ENCODE results near the gene LRRC14B.

LRRC14B gene

DNA sequence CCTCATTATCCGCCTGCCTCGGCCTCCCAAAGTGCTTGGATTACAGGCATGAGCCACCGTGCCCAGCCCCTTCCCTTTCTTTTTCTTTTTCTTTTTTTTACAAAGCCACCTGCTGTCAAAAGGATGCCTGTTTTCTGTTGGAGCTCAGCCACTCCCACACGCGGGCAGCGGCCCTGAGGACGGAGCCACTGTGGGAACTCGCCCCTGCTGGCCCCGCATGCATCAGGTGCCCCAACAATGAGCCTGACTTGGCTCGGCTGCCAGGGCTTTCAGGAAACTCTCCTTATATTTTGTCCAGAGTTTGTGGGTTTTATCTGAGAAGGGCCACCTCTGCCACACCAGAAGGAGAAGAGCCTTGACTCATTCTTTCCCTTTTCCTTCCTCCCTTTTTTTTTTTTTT is 37.1 kb upstream of the LRRC14B start:
- Histone ChIP-seq H3K27me3 (ENCODE audit: control insufficient read depth, insufficient read depth, low read length) (no peaks in the 10 kb centered on the region), H3K36me3 (ENCODE audit: control insufficient read depth, insufficient read depth, low read length) (no peaks in the 10 kb centered on the region), H3K9ac (ENCODE audit: low read length) (no peak overlapping the region), H3K4me1 (ENCODE audit: control insufficient read depth, insufficient read depth, low read length) (no peaks in the 10 kb centered on the region), H3K9me3 (ENCODE audit: control insufficient read depth, low read length) (no peaks in the 10 kb centered on the region), H3K4me3 (ENCODE audit: low read length) (no peak overlapping the region)

DNA sequence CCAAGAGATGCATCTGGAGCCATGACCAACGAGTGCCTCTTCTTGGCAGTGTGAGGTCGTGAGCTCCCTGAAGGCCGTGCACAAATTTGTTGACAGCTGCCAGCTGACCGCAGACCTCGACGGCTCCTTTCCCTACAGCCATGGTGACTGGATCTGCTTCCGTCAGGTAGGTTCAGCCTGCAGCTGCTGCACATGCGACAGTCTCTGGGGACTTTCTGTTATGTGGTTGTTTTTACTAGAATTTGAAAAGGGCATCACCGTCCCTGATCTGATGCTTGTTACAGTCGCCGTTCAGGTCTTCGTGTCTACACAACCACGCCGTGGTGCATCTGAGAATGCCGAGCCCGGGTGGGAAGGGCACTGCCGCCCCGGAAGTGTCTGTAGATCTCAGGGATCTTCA is 36.5 kb upstream of the LRRC14B start:
- no peaks in the 10 kb centered on the region for H3K4me1 ChIP-seq (ENCODE audit: control insufficient read depth, insufficient read depth, low read length)
- no peak overlapping the region for H3K9ac ChIP-seq (ENCODE audit: low read length)
- no peaks in the 10 kb centered on the region for H3K36me3 ChIP-seq (ENCODE audit: control insufficient read depth, insufficient read depth, low read length)
- H3K4me3 ChIP-seq (ENCODE audit: low read length), result no peak overlapping the region
- no peaks in the 10 kb centered on the region for H3K9me3 ChIP-seq (ENCODE audit: control insufficient read depth, low read length)
- H3K27me3 ChIP-seq (ENCODE audit: control insufficient read depth, insufficient read depth, low read length), result no peaks in the 10 kb centered on the region

DNA sequence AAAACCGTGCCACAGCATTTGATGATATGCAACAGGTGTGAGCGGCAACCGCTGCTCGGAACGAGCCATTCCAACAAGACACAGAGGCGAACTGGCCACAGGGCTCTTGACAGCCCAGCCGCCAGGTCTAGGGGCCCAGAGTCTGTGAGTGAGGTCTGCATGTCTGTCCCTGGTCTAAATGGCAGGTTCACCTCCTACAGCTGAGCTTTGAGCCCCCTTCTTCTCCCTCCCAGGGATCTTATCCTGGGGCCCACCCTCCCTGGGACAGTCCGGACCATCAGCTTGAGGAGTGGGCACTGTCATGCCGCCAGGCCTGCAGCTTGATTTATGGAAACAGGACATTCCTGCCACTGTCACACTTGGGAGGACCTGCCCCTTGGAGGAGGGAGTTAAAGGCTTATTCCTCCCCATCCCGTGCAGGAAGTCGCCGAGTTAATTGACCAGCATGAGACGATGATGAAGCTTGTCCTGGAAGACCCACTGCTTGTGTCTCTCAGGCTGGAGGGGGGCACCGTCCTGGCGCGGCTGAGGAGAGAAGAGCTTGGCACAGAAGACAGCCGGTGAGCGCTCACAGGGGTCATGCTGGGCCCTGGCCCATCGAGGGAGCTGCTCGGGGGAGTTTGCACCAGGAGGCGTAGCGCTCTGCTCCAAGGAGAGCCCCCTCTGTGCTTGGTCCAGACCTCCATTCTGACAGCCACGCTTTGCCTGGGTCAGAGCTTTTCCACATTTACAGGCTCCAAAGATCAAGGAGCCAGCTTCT is 35.5 kb upstream of the LRRC14B start:
- Histone ChIP-seq H3K9me3 (ENCODE audit: control insufficient read depth, low read length) (no peaks in the 10 kb centered on the region), H3K27me3 (ENCODE audit: control insufficient read depth, insufficient read depth, low read length) (no peaks in the 10 kb centered on the region), H3K4me3 (ENCODE audit: low read length) (no peak overlapping the region), H3K36me3 (ENCODE audit: control insufficient read depth, insufficient read depth, low read length) (no peaks in the 10 kb centered on the region), H3K9ac (ENCODE audit: low read length) (no peak overlapping the region), H3K4me1 (ENCODE audit: control insufficient read depth, insufficient read depth, low read length) (no peaks in the 10 kb centered on the region)

DNA sequence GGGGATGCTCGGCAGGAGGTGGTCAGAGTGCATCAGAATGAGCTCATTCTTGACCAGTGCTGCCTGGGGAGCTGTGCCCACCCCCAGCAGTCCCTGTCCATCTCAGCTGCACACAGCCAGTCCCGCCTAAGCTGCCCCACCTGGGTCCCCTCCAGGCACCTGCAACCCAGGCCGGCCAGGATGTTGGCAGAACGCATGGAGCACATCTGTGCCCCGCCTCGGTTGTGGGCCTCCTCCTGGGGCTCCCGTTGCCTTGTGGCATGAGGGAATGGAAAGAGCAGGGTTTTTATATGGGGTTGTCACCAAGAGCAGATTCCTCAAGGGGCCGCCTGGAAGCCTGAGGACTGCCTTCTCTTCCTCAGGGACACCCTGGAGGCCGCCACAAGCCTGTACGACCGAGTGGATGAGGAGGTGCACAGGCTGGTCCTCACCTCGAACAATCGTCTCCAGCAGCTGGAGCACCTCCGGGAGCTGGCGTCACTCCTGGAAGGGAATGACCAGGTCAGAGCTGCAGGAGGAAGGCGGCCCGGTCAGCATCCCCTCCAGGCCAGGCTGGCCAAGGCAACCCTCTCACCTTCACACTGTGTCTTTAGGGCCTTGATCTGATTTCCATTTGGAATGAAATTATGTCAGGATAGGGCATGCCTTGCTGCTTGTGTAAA is 34.8 kb upstream of the LRRC14B start:
- H3K9ac ChIP-seq (ENCODE audit: low read length), result no peak overlapping the region
- no peaks in the 10 kb centered on the region for H3K9me3 ChIP-seq (ENCODE audit: control insufficient read depth, low read length)
- H3K4me1 ChIP-seq (ENCODE audit: control insufficient read depth, insufficient read depth, low read length), result no peaks in the 10 kb centered on the region
- H3K36me3 ChIP-seq (ENCODE audit: control insufficient read depth, insufficient read depth, low read length), result no peaks in the 10 kb centered on the region
- no peak overlapping the region for H3K4me3 ChIP-seq (ENCODE audit: low read length)
- H3K27me3 ChIP-seq (ENCODE audit: control insufficient read depth, insufficient read depth, low read length), result no peaks in the 10 kb centered on the region

DNA sequence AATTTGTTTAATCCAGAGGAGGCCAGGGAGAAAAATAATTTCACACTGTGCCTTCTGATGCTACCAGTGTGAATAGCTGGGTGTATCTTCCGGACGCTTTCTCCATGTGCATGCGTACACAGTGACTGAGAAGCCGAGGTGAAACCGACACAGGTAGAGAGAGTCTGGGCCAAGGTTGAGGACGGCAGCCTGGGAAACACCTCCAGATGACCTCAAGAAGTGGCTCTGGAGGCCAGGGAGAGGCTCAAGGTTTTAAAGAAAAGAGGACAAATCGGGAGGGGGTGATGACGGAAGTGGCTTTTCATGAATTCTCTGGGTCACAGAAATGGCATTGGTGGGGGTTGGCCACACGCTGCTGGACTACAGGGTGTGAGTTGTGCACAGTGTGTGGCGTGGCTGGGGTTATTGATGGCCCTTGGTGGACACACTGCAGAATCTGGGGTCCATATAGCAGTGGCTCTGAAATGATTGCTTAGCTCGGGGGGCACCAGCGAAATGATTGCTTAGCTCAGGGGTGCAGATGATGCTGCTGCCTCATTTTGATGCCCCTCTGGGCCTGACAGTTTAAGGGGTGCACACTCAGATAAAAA is 34.1 kb upstream of the LRRC14B start:
- Histone ChIP-seq H3K36me3 (ENCODE audit: control insufficient read depth, insufficient read depth, low read length) (no peaks in the 10 kb centered on the region), H3K27me3 (ENCODE audit: control insufficient read depth, insufficient read depth, low read length) (no peaks in the 10 kb centered on the region), H3K9me3 (ENCODE audit: control insufficient read depth, low read length) (no peaks in the 10 kb centered on the region)

DNA sequence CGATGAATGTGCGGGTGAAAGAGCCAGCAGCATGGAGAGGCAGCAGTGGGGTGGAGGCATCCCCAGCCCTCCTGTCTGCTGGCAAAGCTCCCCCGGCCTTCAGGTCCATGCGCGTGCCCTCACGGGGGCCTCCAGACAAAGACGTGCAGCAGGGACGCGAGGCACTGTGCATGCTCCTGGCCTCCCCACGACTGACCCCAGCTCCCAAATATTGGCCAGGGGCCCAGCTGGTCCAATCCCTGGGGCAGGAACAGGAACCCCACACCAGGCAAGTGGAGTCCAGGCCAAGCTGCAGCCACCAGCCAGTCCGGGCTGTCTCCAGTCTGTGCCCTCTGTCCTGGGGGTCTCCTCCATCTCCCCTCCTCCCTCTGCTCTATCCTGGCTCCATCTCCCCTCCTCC is 33.5 kb upstream of the LRRC14B start:
- Histone ChIP-seq H3K4me1 (ENCODE audit: control insufficient read depth, insufficient read depth, low read length) (no peaks in the 10 kb centered on the region), H3K36me3 (ENCODE audit: control insufficient read depth, insufficient read depth, low read length) (no peaks in the 10 kb centered on the region), H3K9me3 (ENCODE audit: control insufficient read depth, low read length) (no peaks in the 10 kb centered on the region), H3K4me3 (ENCODE audit: low read length) (no peak overlapping the region), H3K27me3 (ENCODE audit: control insufficient read depth, insufficient read depth, low read length) (no peaks in the 10 kb centered on the region), H3K9ac (ENCODE audit: low read length) (no peak overlapping the region)

More for the DNA sequence above, 34.1 kb upstream of the LRRC14B start:
- H3K4me3 ChIP-seq (ENCODE audit: low read length), result no peak overlapping the region
- no peak overlapping the region for H3K9ac ChIP-seq (ENCODE audit: low read length)
- H3K4me1 ChIP-seq (ENCODE audit: control insufficient read depth, insufficient read depth, low read length), result no peaks in the 10 kb centered on the region

DNA sequence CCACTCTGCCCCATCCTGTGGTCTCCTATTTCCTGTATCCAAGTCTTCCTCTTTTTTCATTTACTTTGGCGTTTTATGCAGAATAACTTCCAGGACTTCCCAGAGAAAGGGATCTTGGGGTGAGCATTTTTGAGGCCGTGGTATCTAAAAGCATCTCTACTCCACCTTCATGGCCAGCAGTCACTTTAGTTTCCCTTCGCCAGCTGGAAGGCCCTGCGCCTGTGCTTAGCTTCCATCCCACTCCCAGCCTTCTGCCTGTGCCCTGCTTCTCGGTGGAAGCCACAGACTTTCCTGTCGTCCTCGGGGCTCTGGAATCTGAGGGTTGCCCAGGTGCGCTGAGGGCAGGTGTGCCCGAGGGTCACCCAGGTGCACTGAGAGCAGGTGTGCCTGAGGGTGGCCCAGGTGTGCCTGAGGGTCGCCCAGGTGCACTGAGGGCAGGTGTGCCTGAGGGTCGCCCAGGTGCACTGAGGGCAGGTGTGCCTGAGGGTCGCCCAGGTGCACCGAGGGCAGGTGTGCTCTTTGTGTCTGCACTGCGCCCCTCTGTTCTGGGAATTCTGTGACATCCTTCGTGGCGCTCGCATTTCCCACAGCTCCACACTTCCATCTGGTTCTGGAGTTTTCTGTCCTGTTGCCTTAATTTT is 32.4 kb upstream of the LRRC14B start:
- Histone ChIP-seq H3K4me3 (ENCODE audit: low read length) (no peak overlapping the region), H3K36me3 (ENCODE audit: control insufficient read depth, insufficient read depth, low read length) (no peaks in the 10 kb centered on the region), H3K9me3 (ENCODE audit: control insufficient read depth, low read length) (no peaks in the 10 kb centered on the region), H3K4me1 (ENCODE audit: control insufficient read depth, insufficient read depth, low read length) (no peaks in the 10 kb centered on the region), H3K27me3 (ENCODE audit: control insufficient read depth, insufficient read depth, low read length) (no peaks in the 10 kb centered on the region), H3K9ac (ENCODE audit: low read length) (no peak overlapping the region)

DNA sequence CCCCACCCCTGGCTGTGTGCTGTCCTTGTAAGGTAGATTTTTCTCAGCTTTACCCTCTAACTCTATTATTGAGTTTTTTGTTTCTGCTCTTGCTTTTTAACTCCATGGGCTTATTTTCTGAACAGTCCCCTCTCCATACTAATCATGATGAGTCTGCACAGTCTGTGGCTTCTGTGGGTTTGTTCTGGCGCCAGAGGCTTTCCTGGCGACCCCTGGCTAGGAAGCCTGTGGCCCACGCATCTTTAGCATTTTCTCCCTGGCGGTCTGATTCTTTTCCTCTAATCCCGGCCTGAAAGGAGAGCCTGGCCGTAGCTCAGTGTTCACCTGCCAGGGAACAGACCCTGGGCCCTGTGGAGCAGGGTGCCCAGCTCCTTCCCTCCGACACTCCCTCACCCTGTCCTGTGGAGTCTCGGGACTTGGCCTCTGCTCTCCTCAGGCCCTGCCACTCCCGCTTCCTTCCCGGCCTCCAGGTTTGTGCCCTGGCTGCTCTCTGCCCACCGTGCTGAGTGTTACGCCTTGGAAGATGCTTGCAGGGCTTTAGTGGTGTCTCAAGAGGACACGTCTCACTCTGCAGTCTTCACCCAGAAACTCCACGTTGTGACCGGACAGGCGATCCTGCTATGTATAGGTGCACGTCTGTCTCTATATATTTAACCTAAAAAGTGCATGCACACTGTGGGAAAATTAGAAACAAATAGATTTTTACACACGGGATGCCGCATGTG is 31.7 kb upstream of the LRRC14B start:
- H3K4me1 ChIP-seq (ENCODE audit: control insufficient read depth, insufficient read depth, low read length), result no peaks in the 10 kb centered on the region
- H3K36me3 ChIP-seq (ENCODE audit: control insufficient read depth, insufficient read depth, low read length), result no peaks in the 10 kb centered on the region
- no peaks in the 10 kb centered on the region for H3K9me3 ChIP-seq (ENCODE audit: control insufficient read depth, low read length)
- H3K9ac ChIP-seq (ENCODE audit: low read length), result no peak overlapping the region
- no peak overlapping the region for H3K4me3 ChIP-seq (ENCODE audit: low read length)
- no peaks in the 10 kb centered on the region for H3K27me3 ChIP-seq (ENCODE audit: control insufficient read depth, insufficient read depth, low read length)

DNA sequence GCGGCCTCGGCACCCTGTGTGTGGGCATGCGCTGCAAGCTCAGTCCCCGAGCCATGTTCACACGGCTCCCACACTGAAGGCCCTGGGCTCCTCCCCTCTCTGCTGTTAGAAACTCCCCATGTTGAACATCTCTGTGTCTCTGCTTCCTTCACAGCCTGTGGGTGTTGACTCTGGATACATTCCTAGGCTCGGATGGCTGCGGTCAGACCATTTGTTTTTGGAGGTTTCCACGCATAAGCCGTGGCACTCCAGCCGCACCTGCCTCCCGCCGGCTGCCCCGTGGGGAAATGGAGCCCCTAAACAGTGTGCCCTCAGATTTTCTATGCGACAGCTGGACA is 31.2 kb upstream of the LRRC14B start:
- no peaks in the 10 kb centered on the region for H3K36me3 ChIP-seq (ENCODE audit: control insufficient read depth, insufficient read depth, low read length)
- H3K4me3 ChIP-seq (ENCODE audit: low read length), result no peak overlapping the region
- H3K4me1 ChIP-seq (ENCODE audit: control insufficient read depth, insufficient read depth, low read length), result no peaks in the 10 kb centered on the region
- H3K9ac ChIP-seq (ENCODE audit: low read length), result no peak overlapping the region
- no peaks in the 10 kb centered on the region for H3K9me3 ChIP-seq (ENCODE audit: control insufficient read depth, low read length)
- H3K27me3 ChIP-seq (ENCODE audit: control insufficient read depth, insufficient read depth, low read length), result no peaks in the 10 kb centered on the region

DNA sequence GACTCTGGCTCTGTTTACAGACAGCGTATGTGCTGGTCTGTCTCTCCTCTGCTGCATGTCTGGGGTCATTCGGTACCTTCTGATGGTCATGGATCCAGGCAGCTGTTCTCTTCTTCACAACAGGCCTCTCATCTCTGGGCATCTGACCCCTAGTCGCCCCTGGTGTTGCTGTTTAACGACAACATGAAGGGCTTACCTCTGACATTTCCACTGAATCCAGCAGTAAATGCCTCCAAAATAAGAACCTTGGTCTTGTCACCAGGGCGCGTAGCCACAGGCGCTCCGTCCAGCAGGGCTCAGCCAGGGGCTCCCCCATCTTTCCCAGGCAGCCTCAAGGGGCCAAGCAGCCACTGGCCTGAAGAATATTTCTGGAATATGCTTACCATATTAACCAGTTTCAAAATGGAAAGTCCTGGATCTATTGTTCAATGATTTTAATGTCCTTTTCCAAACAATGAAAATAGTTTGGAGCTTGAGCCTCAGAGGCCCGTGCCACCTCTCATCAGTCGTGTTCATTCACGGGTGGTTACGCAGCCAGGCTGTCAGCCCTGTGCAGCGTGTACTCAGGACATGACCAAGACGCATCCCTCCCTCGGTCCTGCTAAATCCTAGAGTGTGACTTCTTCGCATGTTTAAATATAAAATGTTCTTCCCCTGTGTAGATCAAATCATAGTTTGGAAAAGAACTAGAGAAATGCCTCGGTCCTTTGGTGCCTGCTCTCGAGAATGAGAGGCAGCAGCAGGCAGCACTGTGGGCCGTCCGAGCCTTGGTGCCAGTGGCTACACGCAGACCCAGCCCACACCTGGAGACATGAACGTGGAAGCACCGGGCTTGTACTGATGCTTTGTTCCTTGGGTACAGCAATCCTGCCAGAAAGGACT is 30.1 kb upstream of the LRRC14B start:
- no peaks in the 10 kb centered on the region for H3K36me3 ChIP-seq (ENCODE audit: control insufficient read depth, insufficient read depth, low read length)
- no peak overlapping the region for H3K9ac ChIP-seq (ENCODE audit: low read length)
- H3K4me1 ChIP-seq (ENCODE audit: control insufficient read depth, insufficient read depth, low read length), result no peaks in the 10 kb centered on the region
- no peaks in the 10 kb centered on the region for H3K27me3 ChIP-seq (ENCODE audit: control insufficient read depth, insufficient read depth, low read length)
- no peak overlapping the region for H3K4me3 ChIP-seq (ENCODE audit: low read length)
- no peaks in the 10 kb centered on the region for H3K9me3 ChIP-seq (ENCODE audit: control insufficient read depth, low read length)

DNA sequence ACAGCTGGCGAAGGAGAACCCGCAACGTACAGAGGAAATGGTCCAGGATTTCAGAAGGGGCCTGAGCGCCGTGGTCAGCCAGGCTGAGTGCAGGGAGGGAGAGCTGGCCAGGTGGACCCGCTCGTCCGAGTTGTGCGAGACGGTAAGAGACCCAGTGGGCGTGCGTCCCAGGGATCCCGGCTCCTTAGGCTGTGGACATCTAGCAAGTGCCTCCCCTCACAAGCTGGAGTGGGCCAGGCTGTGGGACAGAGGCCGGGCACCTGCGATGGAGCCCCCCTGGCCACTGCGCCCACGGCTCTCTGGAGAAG is 29.5 kb upstream of the LRRC14B start:
- no peaks in the 10 kb centered on the region for H3K27me3 ChIP-seq (ENCODE audit: control insufficient read depth, insufficient read depth, low read length)
- no peak overlapping the region for H3K9ac ChIP-seq (ENCODE audit: low read length)
- H3K36me3 ChIP-seq (ENCODE audit: control insufficient read depth, insufficient read depth, low read length), result no peaks in the 10 kb centered on the region
- no peak overlapping the region for H3K4me3 ChIP-seq (ENCODE audit: low read length)
- H3K9me3 ChIP-seq (ENCODE audit: control insufficient read depth, low read length), result no peaks in the 10 kb centered on the region
- H3K4me1 ChIP-seq (ENCODE audit: control insufficient read depth, insufficient read depth, low read length), result no peaks in the 10 kb centered on the region

Data from mucosa of stomach (tissue), 1 donor.